Natural killer cell (primary cell): ENCODE data around the gene CDKL4. TPM values are rescaled to one million over a fixed set of nuclear protein-coding genes. Genes with fewer than 3 reads are reported as not detected.

Experiments
- ATAC-seq, 3 donors: fragments of 150-1000 bp in 2 of 3; fragments of 200-7000 bp in 1 of 3; cut with Tn5 transposase; 1 replicate in 1 of 3; 2 replicates in 2 of 3; pipeline ENCODE4 v1.10.0; 2021; ENCODE audit warnings: mild to moderate bottlenecking in 2 of 3, moderate library complexity in 2 of 3
- DNase-seq, 2 donors: peaks; one replicate each; pipeline versions ENCODE4 v3.0.0 to v3.0.0-alpha.2; 2013 to 2021; ENCODE audit warnings: mixed read lengths in 1 of 2
- H3K27ac ChIP-seq: one replicate; pipeline ENCODE4 v1.5.1; 2013; ENCODE audit warnings: mild to moderate bottlenecking, low read length
- H3K27me3 ChIP-seq: one replicate; pipeline ENCODE4 v1.6.1; 2013; ENCODE audit warnings: low read length; ENCODE audit not compliant: control insufficient read depth, insufficient read depth
- H3K36me3 ChIP-seq: one replicate; pipeline ENCODE4 v1.6.1; 2013; ENCODE audit warnings: low read length; ENCODE audit not compliant: control insufficient read depth, insufficient read depth
- H3K4me1 ChIP-seq: one replicate; pipeline ENCODE4 v1.6.1; 2013; ENCODE audit warnings: low read length; ENCODE audit not compliant: control insufficient read depth, insufficient read depth
- H3K4me3 ChIP-seq: one replicate; pipeline ENCODE4 v1.5.1; 2013; ENCODE audit warnings: low read length
- H3K9me3 ChIP-seq: one replicate; pipeline ENCODE4 v1.6.1; 2013; ENCODE audit warnings: low read length; ENCODE audit not compliant: control insufficient read depth, insufficient read depth
- H3K27ac Mint-ChIP-seq, 2 donors: one replicate each; pipeline ENCODE4 v1.8.0; 2022; ENCODE audit warnings: mild to moderate bottlenecking in 2 of 2, mixed read lengths in 2 of 2, moderate library complexity in 1 of 2
- H3K27me3 Mint-ChIP-seq, 2 donors: one replicate each; pipeline ENCODE4 v1.8.0; 2022; ENCODE audit warnings: low read depth in 2 of 2, mixed read lengths in 2 of 2
- H3K36me3 Mint-ChIP-seq: one replicate; pipeline ENCODE4 v1.8.0; 2022; ENCODE audit warnings: mixed read lengths
- H3K4me1 Mint-ChIP-seq, 2 donors: one replicate each; pipeline ENCODE4 v1.8.0; 2022; ENCODE audit warnings: mixed read lengths in 2 of 2
- H3K4me3 Mint-ChIP-seq: one replicate; pipeline ENCODE4 v1.8.0; 2022; ENCODE audit warnings: mild to moderate bottlenecking, moderate library complexity, mixed read lengths
- H3K9me3 Mint-ChIP-seq, 2 donors: one replicate each; pipeline ENCODE4 v1.8.0; 2022; ENCODE audit warnings: mixed read lengths in 2 of 2
- CTCF ChIP-seq: fragments of 200-600 bp; IDR thresholded peaks from one replicate; pipeline ENCODE4 v1.8.0; 2022; ENCODE audit warnings: antibody characterized with exemption
- WGBS: methylation state at CpG from one replicate; pipeline ENCODE4 v1.1.7; 2013; ENCODE audit warnings: missing lambda C conversion rate; ENCODE audit not compliant: insufficient coverage; 5-methylcytosine and 5-hydroxymethylcytosine counted together
- intact Hi-C: fragments of 100-400 bp; cut with micrococcal nuclease; formaldehyde crosslinking; loops from one replicate; pipeline ENCODE4 v1.14.2; 2022
- total RNA-seq, 4 donors: library from RNA; stranded (reverse); fragments of 120-200 nt in 1 of 4; gene quantifications; one replicate each; pipeline versions ENCODE4 v1.2.3 to v1.2.4, GENCODE V29; 2013 to 2022

CDKL4 gene
- total RNA-seq, 3 donors from 2014 or later (not counting 1 experiment from before 2014, with no cell fraction given) = not detected

DNA sequence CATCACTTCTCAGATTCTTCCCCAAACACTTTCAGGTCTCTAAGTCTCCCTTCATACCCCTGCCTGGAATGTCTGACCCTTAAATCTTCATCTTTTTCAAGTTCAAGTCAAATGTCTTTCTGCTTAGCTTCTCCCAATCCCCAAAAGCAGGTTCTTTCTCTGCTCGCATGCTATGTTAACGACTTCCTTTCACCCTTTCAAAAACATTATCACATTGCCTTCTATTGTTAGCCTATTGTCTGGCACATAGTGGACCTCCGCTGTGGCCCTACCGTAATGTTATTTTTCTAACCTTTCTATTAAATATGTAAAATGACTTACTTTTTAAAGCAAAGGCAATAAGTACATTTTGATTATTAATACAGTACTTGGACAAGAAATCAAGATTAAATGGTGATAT, 2.2 kb downstream of the CDKL4 start:
- Histone ChIP-seq H3K36me3 (no peaks in the 10 kb centered on the region), H3K27ac (no peak overlapping the region), H3K4me3 (no peak overlapping the region), H3K4me1 (peaks cover 7% of the 10 kb centered on the region), H3K27me3 (no peaks in the 10 kb centered on the region), H3K9me3 (no peaks in the 10 kb centered on the region)
- H3K27ac Mint-ChIP-seq = no peak overlapping the region
- no peaks in the 10 kb centered on the region for H3K9me3 Mint-ChIP-seq
- intact Hi-C loops = no loop called here
- no peak for ATAC-seq
- no peaks in the 10 kb centered on the region for H3K27me3 Mint-ChIP-seq
- H3K4me3 Mint-ChIP-seq = no peak overlapping the region
- H3K4me1 Mint-ChIP-seq = peaks cover 14 to 19% of the 10 kb centered on the region in 2 donors
- no peaks in the 10 kb centered on the region for H3K36me3 Mint-ChIP-seq
- no peak for TF ChIP-seq CTCF
- no peak for DNase-seq
- 85% methylated on average over 3 of the region's 4 CpGs for WGBS

DNA sequence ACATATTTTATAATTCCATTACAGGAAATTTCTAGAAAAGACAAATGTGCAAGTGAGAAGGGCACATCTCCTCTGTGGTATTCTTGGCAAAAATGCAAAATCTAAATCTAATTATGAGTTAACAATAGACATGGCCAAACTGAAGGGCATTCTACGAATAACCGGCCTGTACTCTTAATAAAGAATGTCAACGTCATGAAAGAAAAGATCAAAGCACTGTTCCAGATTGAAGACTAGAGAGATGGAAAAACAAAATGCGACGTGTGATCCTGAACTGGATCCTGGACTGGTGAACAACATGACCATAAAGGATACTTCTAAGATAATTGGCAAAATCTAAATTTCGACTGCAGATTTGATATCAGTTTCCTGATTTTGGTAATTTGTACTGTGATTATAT, 3.0 kb downstream of the CDKL4 start:
- 81% methylated on average over 6 of the region's 6 CpGs for whole genome bisulfite sequencing
- intact Hi-C loops = no loop called here
- Mint-ChIP-seq H3K27ac (no peak overlapping the region), H3K4me3 (no peak overlapping the region), H3K36me3 (peaks cover 2% of the 10 kb centered on the region), H3K4me1 (peaks cover 13 to 14% of the 10 kb centered on the region in 2 donors), H3K9me3 (no peaks in the 10 kb centered on the region), H3K27me3 (no peaks in the 10 kb centered on the region)
- TF ChIP-seq CTCF = no peak
- no peaks in the 10 kb centered on the region for H3K9me3 ChIP-seq
- H3K27me3 ChIP-seq = no peaks in the 10 kb centered on the region
- H3K27ac ChIP-seq = no peak overlapping the region
- no peak for DNase-seq
- no peak for ATAC-seq
- H3K4me1 ChIP-seq = peaks cover 7% of the 10 kb centered on the region
- H3K36me3 ChIP-seq = no peaks in the 10 kb centered on the region
- H3K4me3 ChIP-seq = no peak overlapping the region

DNA sequence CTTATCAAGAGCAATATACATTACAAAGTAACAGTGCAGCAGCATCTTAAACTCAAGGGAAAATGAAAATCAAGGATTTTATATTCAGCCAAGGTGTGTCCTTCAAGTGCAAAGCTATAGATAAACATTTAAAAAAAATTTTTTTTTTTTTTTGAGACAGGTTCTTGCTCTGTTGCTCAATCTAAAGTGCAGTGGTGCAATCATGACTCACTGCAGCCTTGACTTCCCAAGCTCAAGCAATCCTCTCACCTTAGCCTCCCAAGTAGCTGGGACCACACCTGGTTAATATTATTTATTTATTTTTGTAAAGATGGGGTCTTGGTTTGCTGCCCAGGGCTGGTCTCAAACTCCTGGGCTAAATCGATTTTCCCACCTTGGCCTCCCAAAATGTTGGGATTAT, 9.0 kb downstream of the CDKL4 start:
- no peak overlapping the region for H3K27ac Mint-ChIP-seq
- H3K9me3 ChIP-seq = no peaks in the 10 kb centered on the region
- DNase-seq = no peak
- intact Hi-C loops = no loop called here
- H3K36me3 ChIP-seq = no peaks in the 10 kb centered on the region
- WGBS = 94% methylated on average over 1 of the region's 1 CpG
- no peaks in the 10 kb centered on the region for H3K4me1 ChIP-seq
- H3K36me3 Mint-ChIP-seq = peaks cover 7% of the 10 kb centered on the region
- H3K4me3 Mint-ChIP-seq = no peak overlapping the region
- H3K27ac ChIP-seq = no peak overlapping the region
- peaks cover 0 to 2% of the 10 kb centered on the region in 2 donors for H3K4me1 Mint-ChIP-seq
- no peak for ATAC-seq
- no peak for TF ChIP-seq CTCF
- no peak overlapping the region for H3K4me3 ChIP-seq
- no peaks in the 10 kb centered on the region for H3K27me3 ChIP-seq
- H3K27me3 Mint-ChIP-seq = peaks cover 0 to 3% of the 10 kb centered on the region in 2 donors
- H3K9me3 Mint-ChIP-seq = peaks cover 2% of the 10 kb centered on the region in 2 donors

DNA sequence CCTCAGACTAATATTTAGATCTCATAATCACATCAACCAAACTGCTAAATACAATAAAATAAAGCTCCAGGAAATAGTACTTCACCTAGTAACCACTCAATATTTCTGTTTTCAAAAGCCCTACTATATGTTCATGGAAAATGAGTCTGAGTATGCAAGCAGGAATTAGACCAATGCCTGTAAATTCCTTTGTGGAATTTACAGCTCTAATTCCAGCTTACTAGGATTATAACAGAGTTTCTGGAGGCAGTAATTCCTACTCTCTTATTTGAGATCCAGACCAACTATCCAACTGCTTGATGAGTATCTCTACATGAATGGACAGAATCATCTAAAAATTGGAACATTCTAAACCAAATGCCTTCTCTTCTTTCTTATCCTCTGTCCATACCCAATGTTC, 11.6 kb downstream of the CDKL4 start:
- Mint-ChIP-seq H3K4me1 (peaks cover 19 to 24% of the 10 kb centered on the region in 2 donors), H3K27me3 (peaks cover 0 to 3% of the 10 kb centered on the region in 2 donors), H3K36me3 (peaks cover 7% of the 10 kb centered on the region), H3K4me3 (no peak overlapping the region), H3K9me3 (peaks cover 2% of the 10 kb centered on the region in 2 donors), H3K27ac (no peak overlapping the region)
- H3K4me3 ChIP-seq = no peak overlapping the region
- H3K36me3 ChIP-seq = no peaks in the 10 kb centered on the region
- H3K4me1 ChIP-seq = peaks cover 3% of the 10 kb centered on the region
- no peaks in the 10 kb centered on the region for H3K27me3 ChIP-seq
- ATAC-seq (no peak), DNase-seq (no peak)
- intact Hi-C loops = no loop called here
- no peaks in the 10 kb centered on the region for H3K9me3 ChIP-seq
- H3K27ac ChIP-seq = no peak overlapping the region
- TF ChIP-seq CTCF = no peak
